Stimulated activated naive CD8-positive, alpha-beta T cell treated with anti-CD3 and anti-CD28 coated beads, Interleukin-15, Interleukin-2, amounts not matched to agents 100 U/mL and 50 U/mL, for 24 hours (primary cell): ENCODE results near the gene ZWILCH.

Experiments
- ATAC-seq: fragments of 150-1000 bp; cut with Tn5 transposase; one replicate; pipeline ENCODE4 v1.10.0; 2021
- DNase-seq: peaks from one replicate; pipeline ENCODE4 v3.0.0; 2021

The ZWILCH gene

DNA sequence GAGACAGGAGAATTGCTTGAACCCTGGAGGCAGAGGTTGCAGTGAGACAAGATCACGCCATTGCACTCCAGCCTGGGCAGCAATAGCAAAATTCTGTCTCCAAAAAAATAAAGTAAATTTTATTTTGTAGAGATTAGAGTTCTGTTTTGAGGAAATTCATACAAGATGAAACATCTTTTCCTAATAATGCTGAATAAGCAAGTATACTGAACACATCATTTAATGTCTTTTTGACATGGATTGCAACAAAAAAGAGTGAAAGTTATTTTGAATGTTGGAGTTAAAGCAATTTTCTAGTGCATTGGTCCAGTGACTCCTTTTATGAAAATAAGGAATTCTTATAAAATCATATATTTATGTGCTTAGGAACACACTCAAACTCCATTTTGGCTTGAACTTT is 40.1 kb downstream of the ZWILCH start:
- DNase-seq: no peak
- ATAC-seq: no peak

DNA sequence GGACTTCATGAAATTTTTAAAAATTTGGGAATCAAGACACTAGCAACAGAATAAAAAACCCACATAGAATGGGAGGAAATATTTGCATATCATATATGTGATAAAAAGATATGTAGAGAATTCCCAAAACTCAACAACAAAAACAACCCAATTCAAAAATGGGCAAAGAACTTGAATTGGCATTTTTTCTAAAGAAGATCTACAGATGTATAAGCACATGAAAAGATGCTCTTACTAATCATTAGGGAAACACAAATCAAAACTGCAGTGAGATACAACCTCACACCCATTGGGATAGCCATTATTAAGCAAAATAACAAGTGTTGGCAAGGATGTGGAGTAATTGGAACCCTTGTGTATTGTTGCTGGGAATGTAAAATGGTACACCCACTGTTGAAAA is 50.6 kb downstream of the ZWILCH start:
- ATAC-seq (no peak), DNase-seq (no peak)

DNA sequence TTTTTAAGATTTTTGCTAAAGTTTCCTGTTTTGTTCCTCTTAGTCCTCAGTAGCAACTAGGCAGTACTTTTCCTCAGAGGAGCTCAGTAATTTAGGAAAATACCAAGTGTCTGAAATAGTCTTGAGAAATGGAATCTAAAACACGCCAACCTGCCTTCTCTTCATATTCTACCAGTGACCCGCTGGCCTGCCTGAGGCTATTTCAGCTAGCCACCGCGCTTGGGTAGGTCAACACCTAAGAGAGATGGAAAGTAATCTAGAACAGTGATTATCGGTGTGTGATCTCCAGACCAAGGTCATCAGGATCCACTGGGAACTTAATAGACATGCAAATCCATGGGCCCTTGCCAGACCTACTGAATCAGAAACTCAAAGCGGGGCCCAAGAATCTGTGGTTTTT is 53.1 kb downstream of the ZWILCH start:
- no peak for DNase-seq
- ATAC-seq: no peak

DNA sequence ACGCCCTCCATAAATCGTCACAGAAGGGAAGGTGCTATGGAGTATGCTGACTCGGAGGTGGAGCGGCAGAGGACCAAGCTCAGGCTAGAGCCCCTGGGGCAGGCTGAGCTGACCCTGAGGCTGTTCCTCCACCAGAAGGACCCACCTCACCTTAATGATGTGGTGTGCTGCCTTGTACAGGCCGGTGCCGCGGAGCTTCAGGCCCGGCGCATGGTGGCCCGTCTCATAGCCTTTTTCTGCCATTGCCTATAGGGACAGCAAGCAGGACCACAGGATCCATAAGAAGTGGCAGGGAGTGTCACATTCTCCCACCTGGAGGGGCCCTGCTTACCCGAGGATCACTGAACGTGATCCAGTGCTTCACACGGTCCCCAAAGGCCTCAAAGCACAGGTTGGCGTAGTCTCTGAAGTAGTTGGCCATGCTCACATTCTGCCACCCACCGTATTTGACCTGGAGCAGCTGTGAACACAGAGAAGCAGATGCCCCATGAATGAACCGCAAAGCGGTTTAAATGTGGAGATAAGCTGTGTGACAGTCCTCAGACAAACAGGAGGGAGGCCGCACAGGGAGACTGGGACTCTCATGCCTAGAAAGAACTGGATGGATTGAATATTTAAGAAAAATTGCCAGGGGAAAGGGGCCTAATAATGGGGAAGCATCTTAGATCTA is 55.9 kb downstream of the ZWILCH start:
- DNase-seq (no peak), ATAC-seq (no peak)

DNA sequence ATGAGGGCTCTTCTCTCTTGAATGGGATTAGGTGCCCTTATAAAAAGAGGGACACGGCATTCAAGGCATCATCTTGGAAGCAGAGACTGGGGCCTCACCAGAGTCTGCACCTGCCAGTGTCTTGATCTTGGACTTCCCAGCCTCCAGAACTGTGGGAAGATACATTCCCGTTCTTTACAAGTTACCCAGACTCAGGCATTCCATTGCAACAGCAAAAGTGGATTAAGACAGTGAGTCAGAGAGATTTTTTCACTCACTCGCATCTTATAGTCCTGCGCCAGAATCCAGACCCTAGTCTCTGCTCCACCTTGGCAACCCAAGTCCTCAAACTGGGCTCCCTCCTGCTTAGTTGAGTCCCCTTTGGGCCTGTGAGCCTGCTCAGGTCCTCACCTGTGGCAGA is 58.0 kb downstream of the ZWILCH start:
- ATAC-seq (no peak), DNase-seq (no peak)

DNA sequence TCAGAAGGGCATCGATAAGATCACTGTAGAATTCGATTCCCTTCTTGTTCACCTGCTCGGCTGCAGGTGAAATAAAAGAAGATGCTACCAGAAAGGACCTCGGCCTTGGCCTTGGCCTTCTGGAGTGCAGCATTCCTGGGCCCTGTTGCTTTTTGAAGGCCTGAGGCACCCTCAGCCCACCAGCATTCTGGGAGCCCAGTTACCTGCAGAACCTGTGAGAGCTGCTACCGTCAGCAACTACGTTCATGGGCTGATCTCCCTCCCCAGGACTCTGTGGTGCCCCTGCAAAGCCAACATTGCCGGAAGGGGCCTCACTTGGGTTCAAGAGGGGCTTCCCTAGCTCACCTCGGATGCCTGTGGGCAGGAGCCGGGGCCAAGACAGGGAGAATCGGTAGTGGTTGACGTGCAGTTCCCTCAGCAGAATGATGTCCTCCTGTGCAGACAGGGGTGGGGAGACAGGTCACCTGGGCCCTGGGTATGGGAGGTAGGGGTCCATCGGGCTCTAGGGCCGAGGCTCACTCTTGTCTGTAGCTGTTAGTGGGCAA is 58.5 kb downstream of the ZWILCH start:
- ATAC-seq (no peak), DNase-seq (no peak)

DNA sequence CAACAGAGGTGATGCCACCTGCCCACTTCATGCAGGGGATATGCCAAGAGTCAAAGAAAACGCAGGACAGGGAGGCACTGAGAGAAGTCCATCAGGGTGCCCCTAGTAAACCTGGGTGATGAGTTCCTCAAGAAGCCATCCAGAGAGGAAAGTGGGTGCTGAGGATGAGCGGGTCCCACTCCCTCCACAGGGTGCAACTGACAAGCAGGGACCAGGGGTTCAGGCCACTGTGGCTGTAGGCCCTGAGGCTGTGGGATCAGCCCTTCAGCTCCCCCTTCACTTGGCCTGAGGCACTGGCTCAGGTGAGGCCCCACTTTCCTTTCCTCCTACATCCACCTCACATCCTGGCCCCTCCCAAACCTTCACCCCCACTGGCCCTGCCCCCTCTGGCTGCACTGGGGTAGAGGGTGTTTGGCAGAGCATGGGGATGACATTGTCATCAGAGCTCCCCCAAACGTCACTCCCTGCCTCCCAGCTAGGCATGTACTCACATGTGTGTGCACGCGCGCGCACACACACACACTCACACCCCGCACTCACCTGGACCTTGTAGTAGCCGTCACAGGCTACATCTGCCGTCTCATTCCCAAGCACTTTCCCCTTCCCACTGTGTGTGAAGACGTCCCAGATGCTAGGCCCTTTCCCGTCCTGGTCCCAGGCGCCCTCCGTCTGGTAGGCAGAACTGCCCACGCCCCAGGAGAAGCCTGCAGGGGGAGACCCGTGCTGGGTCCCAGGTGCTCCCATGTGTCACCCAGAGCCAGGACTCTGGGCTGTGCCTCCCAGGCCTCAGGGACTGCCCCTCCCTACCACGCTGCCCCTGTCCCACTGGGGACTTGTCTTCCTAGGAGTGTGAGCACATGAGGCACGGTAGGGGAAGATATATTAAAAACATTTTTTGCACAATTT is 59.3 kb downstream of the ZWILCH start:
- ATAC-seq (no peak), DNase-seq (no peak)

DNA sequence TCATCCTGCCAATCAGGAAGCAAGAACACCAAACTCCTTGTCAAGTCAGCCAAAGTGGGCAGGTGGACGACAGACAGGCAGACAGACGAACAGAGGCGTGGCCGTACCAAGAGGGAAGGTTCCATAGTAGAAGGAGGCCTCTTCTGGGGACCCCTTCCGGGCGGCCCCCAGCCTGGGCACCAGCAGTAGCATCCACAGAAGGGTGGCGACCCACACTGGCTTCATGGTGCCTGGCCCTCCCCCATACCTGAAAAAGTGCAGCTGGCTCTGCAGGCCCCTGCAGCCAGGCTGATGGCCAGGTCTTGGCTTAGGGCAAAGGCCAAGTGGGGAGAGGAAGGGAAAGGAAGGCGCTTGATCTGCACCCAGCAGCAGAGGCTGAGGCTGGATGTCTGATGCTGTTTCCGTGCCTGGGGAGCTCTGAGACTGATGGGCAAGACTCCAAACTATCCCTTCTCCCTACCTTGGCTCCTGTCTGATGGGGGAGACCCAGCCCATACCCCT is 60.1 kb downstream of the ZWILCH start:
- no peak for ATAC-seq
- DNase-seq: no peak

DNA sequence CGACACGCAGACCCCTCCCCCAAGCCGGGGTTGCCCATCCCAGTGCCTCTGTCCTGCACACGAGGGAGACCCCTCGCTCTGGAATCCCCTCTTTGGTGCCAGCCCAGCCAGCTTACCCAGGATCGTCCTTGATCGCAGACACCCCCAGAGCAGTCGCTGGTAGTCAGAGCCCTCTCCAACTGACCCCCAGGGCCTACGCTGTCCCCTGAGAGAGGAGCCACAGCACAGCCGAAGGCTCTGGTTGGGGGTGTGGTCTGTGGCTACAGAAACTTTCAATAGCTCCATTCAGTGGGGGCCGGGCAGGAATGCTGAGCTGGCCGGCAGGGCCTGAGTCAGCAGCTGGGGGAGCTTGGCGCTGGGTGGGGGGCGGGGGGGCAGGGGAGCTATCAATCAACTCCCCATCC is 60.6 kb downstream of the ZWILCH start, which contains the start of gene LCTL:
LCTL (minus strand) TSS at position 258 of the 404 bp plus-strand sequence. CDS start 633 bp downstream, outside the sequence.
- no peak for ATAC-seq
- DNase-seq: no peak

DNA sequence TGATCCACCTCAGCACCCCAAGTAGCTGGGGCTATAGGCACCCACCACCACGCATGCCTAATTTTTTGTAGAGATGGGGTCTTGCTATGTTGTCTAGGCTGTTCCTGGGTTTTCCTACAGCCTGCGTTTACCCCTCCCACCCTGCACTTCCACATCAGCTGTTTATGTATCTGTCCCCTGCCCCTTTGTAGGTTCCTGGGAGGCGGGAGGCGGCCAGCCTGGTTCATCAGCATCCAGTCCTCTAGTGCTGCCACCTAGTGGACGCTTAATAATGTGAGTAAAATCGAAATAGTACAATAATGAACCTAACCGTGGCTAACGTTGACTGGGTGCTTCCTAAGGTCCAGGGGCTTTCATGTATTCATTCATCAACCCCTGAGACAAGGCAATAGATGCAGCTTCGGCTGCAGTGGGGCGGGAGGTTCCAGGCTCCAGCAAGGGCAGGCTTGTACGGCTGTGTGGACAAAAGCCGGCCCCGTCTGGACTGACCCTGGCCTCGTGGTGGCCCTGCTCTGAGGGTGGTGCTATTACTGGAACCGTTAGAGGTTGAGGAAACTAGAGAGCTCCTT is 61.9 kb downstream of the ZWILCH start:
- ATAC-seq (peak; percentile 53), DNase-seq (peak; percentile 68)

DNA sequence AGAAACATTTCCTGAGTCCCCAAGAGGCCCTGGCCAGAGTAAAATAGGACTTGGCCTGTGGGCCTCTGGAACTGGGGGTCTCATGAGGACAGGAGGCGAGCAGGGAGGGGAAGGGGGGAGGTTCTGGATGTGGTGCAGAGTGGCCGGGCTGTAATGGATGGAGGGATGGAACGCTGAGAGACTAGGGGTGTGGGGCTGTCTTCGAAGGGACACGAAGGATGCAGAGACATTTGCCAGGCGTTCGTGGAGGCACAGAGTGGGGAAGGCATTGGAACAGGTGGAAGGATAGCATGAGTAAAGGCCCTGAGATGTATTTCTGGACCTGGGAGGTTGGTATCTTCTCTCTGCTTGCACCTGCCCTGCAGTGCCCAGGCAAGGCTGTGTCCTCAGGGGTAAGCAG is 62.8 kb downstream of the ZWILCH start:
- no peak for ATAC-seq
- DNase-seq: no peak

DNA sequence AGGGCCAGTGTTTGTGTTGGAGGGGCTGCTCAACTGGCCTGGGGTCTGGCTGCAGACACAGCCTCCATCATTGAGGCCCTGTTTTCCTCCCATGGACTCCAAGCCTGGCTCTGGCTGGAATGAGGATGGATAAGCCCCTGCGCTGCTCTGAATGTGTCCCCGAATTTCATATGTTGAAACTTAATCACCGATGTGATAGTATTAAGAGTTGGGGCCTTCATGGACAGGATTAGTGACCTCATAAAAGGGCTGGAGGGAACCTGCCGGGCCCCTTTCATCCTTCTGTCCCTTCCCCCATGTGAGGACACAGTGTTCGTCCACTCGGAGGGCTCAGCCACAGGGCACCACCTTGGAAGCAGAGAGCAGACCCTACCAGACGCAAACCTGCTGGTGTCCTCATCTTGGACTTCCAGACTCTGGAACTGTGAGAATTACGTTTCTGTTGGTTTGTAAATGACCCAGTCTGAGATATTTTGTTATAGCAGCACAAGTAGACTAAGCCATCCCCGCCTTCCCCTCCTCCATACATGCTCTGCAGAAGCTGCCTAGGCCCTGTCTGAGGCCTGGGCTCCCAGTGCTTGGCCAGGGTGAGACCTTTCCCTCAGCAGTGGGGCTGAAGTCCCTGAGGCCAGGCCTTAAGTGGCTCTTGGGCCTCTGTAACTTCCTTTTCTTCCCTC is 64.5 kb downstream of the ZWILCH start:
- DNase-seq: no peak
- ATAC-seq: no peak

DNA sequence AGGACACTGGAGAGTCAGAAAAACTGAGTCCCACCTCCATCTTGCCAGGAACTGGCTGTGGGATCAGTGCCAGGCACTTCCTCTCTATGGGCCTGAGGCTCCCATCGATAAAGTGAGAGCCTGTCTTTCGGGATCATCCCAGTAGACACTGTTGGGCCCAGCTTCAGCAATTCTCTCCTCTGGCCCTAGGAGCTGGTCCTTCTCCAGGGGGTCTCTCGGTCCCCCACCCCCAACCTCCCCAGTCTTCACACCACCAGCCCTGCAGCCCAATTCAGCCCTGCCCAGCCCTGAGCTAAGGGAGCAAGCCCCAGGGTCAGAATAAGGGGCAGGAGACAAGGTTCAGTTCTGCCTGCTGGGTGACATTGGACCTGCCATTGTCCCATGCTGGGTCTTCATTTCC is 65.2 kb downstream of the ZWILCH start:
- DNase-seq (no peak), ATAC-seq (no peak)

DNA sequence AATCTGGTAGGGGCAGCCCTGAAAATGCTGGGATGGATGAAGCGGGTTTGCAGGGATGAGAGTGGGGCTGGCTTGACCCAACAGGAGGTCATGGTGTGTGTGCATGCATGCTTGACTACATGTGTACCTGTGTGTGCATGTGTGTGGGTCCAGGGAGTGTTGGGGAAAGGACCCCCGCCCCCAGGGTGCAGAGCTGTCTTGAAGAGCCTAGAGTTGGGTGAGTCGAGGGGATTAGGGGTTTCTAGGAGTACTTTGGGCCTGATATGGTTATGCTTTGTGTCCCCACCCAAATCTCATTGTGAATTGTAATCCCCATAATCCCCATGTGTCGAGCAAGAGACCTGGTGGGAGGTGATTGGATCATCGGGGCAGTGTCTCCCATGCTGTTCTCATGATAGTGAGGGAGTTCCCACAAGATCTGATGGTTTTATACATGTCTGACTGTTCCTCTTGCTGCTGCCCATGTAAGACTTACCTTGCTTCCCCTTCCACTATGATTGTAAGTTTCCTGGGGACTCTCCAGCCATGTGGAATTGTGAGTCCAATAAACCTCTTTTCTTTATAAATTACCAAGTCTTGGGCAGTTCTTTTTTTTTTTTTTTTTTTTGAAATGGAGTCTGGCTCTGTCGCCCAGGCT is 65.8 kb downstream of the ZWILCH start:
- ATAC-seq (no peak), DNase-seq (no peak)

DNA sequence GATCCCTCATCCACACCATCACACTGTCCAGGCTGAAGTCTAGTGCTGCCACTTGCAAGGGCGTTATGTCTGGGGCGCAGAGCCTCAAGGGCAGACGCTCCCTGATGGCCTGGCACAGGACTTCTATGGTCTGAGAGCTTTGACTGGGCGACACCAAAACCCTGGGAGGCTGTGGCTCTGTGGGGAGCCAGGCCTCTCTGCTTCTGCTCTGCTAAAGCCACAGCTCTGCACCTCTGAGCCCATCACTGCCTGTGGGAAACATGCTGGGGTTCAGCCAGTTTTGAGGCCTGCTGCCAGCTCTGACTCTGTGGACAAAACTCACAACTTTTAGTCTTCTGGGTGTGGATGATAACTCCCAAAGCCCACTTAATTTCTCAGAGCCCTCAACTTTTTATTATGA is 67.0 kb downstream of the ZWILCH start:
- DNase-seq: no peak
- ATAC-seq: no peak

DNA sequence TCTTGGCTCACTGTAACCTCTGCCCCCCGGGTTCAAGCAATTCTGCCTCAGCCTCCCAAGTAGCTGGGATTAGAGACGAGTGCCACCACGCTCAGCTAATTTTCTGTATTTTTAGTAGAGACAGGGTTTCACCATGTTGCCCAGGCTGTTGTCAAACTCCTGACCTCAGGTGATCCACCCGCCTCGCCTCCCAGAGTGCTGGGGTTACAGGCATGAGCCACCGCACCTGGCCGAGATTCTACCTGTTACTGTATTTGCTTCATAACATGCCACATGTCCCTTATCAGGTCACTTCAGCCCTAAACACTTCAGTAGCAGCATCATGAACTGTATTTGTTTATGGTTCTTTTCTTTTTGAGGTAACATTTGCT is 68.2 kb downstream of the ZWILCH start:
- DNase-seq (no peak), ATAC-seq (no peak)

DNA sequence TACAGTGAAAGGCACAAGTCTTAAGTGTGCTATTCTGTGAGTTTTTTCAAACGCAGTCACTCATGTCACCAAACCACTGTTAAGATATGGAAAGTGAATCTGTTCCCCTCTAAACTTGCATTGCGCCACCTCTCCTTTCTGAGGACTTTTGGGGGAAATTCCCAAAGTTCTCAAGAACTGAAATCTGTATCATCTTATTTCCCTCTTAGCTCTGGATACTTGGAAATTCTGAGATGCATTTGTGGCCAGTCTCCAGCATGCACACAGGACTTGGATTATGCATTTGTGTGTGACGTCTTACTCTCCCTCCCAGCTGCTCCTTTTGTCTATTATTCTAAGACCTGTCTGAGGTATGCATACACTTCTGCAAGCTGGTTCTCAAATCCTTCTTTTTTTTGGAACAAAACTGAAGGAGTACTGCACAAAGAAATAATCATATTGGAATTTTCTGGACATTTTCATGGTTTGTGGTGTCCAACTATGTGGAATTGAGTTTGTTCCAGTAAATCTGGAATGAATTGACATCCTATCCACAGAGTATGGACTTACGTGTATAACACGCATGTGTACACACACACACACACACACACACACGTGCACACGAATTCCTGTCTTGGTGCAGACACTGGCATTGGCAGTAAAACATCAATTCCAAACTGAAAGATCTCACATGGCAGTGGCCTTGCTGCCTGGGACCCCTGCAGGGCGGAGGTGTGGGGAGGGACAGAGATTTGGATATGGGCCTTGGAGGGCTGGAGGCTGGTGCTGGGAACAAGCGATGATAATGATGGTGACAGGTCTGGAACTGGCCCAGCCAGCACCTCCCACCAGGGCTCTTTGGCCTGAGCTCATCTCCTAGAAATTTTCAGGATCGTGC is 68.8 kb downstream of the ZWILCH start:
- ATAC-seq (no peak), DNase-seq (no peak)

DNA sequence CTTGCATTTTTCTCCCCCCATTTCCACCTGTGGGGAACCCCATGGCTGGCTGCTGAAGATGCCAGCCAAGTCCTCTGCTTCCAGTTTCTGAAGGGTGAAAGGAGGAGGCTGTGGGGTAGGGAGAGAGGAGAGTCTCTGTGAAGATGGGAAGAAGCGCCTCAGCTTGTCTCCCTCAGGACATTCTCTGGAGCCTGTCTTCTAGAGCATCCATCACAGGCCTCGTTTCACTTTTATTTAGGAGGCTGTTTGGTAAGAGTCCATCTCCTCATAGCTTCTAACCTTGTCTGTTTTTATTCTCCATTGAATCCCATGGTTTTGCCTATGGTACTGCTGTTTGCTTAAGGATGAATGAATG is 69.4 kb downstream of the ZWILCH start:
- ATAC-seq (no peak), DNase-seq (no peak)

DNA sequence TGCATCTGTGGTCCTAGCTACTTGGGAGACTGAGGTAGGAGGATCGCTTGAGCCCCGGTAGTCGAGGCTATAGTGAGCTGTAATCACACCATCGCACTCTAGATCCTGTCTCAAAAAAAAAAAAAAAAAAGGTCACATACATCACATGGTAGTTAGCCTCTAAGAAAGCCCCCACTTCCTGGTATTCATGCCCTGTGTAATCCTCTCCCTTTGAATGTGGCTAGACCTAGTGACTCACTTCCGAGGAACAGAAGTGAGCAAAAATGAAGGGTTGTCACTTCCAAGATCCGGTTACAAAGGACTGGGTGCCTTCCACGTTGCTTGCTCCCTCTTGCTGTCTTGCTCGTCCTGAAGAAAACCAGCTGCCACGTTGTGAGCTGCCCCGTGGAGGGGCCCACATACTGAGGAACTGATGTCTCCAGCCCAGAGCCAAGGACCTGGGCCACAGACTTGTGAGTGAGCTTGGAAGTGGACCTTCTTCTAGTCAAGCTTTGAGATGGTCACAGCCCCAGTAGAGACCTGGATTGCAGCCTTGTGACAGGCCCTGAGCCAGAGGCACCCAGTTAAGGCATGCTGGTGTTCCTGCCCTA is 73.3 kb downstream of the ZWILCH start:
- DNase-seq: no peak
- ATAC-seq: peak; percentile 68

DNA sequence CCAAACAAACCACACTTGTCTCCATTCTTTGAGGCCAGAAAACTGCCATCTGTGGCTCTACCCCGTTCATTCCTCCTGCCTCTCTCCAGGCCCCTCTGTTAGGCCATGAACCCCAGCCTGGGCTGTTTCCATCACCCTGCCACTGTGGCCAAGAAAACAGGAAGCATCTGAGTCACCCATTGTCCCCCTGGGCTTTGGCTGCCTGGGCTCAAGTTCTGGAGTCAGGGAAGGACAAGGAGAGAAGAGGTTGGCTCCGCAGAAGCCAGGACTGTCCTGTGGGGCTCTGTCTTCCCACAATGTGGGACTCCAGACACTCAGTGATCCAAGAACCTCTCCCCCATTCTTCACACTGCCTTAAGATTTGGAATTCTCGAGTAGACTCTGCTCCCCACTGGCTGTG is 75.5 kb downstream of the ZWILCH start:
- DNase-seq (no peak), ATAC-seq (no peak)
